ENCODE data around the gene EXOC8. TPM values are rescaled to one million over a fixed set of nuclear protein-coding genes. Genes with fewer than 3 reads are reported as not detected.

Gene EXOC8
- total RNA-seq, 2 experiments from 2014 or later: 14.8 to 17.4 TPM

- POLR2A ChIA-PET: interaction anchor here (0.5 to 1.9 kb wide), 9 partner anchors 11 to 1345 kb away, joined by 3 to 10 read pairs (median 4); partner anchors contain the start of gene EGLN1
Measured at GRCh38 chr1:231335663-231336602, 1.7 kb downstream of the EXOC8 start.

GRCh38 chr1:231334952-231335351 lies 2.7 kb downstream of the EXOC8 start:
- intact Hi-C loops (cut with micrococcal nuclease; ENCODE audit: unreplicated experiment): loop anchor here (2.0 kb wide), 1 partner anchor 94 kb away; the partner anchor contains the start of gene GNPAT
- H3K4me2 ChIP-seq (ENCODE audit: low read length): peak overlapping the region; percentile 98
- no peak for DNase-seq (ENCODE audit: low spot score)
- CTCF ChIA-PET (ENCODE audit: unreplicated experiment): no interaction called here
- peaks cover 46% of the 10 kb centered on the region for H3K36me3 ChIP-seq (ENCODE audit: insufficient read depth, low read length)
- peak overlapping the region; percentile 99 for H3K4me3 ChIP-seq (ENCODE audit: low read depth, low read length, poor library complexity, severe bottlenecking)
- POLR2A ChIA-PET: interaction anchor here (0.5 to 1.9 kb wide), 7 partner anchors 10 to 221 kb away, joined by 3 to 10 read pairs (median 4); no protein-coding TSS in a partner anchor
- TF ChIP-seq EZH2phosphoT487 (IDR thresholded peaks at IDR 0.05; ENCODE audit: borderline replicate concordance, low read depth, low read length) (no peak), CTCF (conservative IDR thresholded peaks at IDR 0.05; ENCODE audit: low read length) (no peak)
- H3K79me2 ChIP-seq (ENCODE audit: insufficient read depth, low read depth, low read length): peaks cover 84% of the 10 kb centered on the region
- H2AFZ ChIP-seq (ENCODE audit: low read length): no peak overlapping the region
- H3K9me2 ChIP-seq (ENCODE audit: insufficient read depth, low read length): no peaks in the 10 kb centered on the region
- H3K27ac ChIP-seq (ENCODE audit: low read depth, low read length, poor library complexity, severe bottlenecking): no peak overlapping the region
- no peaks in the 10 kb centered on the region for H3K9me3 ChIP-seq (ENCODE audit: low read length)
- no TSS peak for BruUV-seq (replicated peaks)
- peaks cover 44% of the 10 kb centered on the region for H4K20me1 ChIP-seq (ENCODE audit: insufficient read depth, low read length)
- peaks cover 31% of the 10 kb centered on the region for H3K4me1 ChIP-seq (ENCODE audit: insufficient read depth, low read length, poor library complexity, severe bottlenecking)

More at GRCh38 chr1:231335663-231336602, 1.7 kb downstream of the EXOC8 start:
- H3K36me3 ChIP-seq (ENCODE audit: insufficient read depth, low read length): peaks cover 52% of the 10 kb centered on the region
- CTCF ChIA-PET (ENCODE audit: unreplicated experiment): no interaction called here
- H3K4me3 ChIP-seq (ENCODE audit: low read depth, low read length, poor library complexity, severe bottlenecking): peak overlapping the region; percentile 99
- intact Hi-C loops (cut with micrococcal nuclease; ENCODE audit: unreplicated experiment): loop anchor here (2.0 kb wide), 2 partner anchors 87 to 95 kb away; partner anchors contain the start of genes EGLN1 and GNPAT
- H3K9me3 ChIP-seq (ENCODE audit: low read length): no peaks in the 10 kb centered on the region
- no peaks in the 10 kb centered on the region for H3K9me2 ChIP-seq (ENCODE audit: insufficient read depth, low read length)
- H3K79me2 ChIP-seq (ENCODE audit: insufficient read depth, low read depth, low read length): peaks cover 92% of the 10 kb centered on the region
- H3K27ac ChIP-seq (ENCODE audit: low read depth, low read length, poor library complexity, severe bottlenecking): no peak overlapping the region
- peaks cover 38% of the 10 kb centered on the region for H3K4me1 ChIP-seq (ENCODE audit: insufficient read depth, low read length, poor library complexity, severe bottlenecking)
- TF ChIP-seq EZH2phosphoT487 (IDR thresholded peaks at IDR 0.05; ENCODE audit: borderline replicate concordance, low read depth, low read length) (no peak), CTCF (conservative IDR thresholded peaks at IDR 0.05; ENCODE audit: low read length) (no peak)
- peak; percentile 14 for DNase-seq (ENCODE audit: low spot score)
- TSS peak; percentile 39 for BruUV-seq (replicated peaks)
- peaks cover 44% of the 10 kb centered on the region for H4K20me1 ChIP-seq (ENCODE audit: insufficient read depth, low read length)
- H3K4me2 ChIP-seq (ENCODE audit: low read length): peak overlapping the region; percentile 98
- no peak overlapping the region for H2AFZ ChIP-seq (ENCODE audit: low read length)
